HepG2 (cell line): ENCODE measurements around the gene ATP6V0E2. TPM values are rescaled to one million over a fixed set of nuclear protein-coding genes. Genes with fewer than 3 reads are reported as not detected.

Experiments
- ELF3 ChIP-seq: IDR thresholded peaks from 2 replicates; pipeline ENCODE4 v1.6.1; 2016; ENCODE audit warnings: missing genetic modification reagents, missing compliant biosample characterization
- FOXM1 ChIP-seq: sonication (generic); formaldehyde crosslinking; IDR thresholded peaks from 2 replicates; pipeline ENCODE4 v1.5.0; 2020; ENCODE audit warnings: missing genetic modification reagents
- HMGA1 ChIP-seq: sonication (generic); formaldehyde crosslinking; conservative IDR thresholded peaks from 2 replicates; pipeline ENCODE4 v1.4.0; 2020; ENCODE audit warnings: missing genetic modification reagents
- HOXA5 ChIP-seq: sonication (generic); formaldehyde crosslinking; IDR thresholded peaks from 2 replicates; pipeline ENCODE4 v1.4.0; 2020; ENCODE audit warnings: missing genetic modification reagents
- MIER2 ChIP-seq: IDR thresholded peaks from 2 replicates; pipeline ENCODE4 v1.6.1; 2016; ENCODE audit warnings: missing biosample characterization, missing genetic modification reagents
- MIER3 ChIP-seq: IDR thresholded peaks from 2 replicates; pipeline ENCODE4 v1.6.1; 2016; ENCODE audit warnings: missing compliant biosample characterization, borderline replicate concordance
- MXD4 ChIP-seq: IDR thresholded peaks from 2 replicates; pipeline ENCODE4 v1.6.1; 2016; ENCODE audit warnings: mild to moderate bottlenecking, missing biosample characterization, missing genetic modification reagents
- NCOA1 ChIP-seq: sonication (generic); formaldehyde crosslinking; IDR thresholded peaks from 2 replicates; pipeline ENCODE4 v1.9.0; 2021; ENCODE audit warnings: missing genetic modification reagents
- NFYC ChIP-seq: IDR thresholded peaks from 2 replicates; pipeline ENCODE4 v1.6.1; 2016; ENCODE audit warnings: missing genetic modification reagents, missing compliant biosample characterization
- SAP130 ChIP-seq: IDR thresholded peaks from 2 replicates; pipeline ENCODE4 v1.6.1; 2016; ENCODE audit warnings: low read depth
- SNAPC2 ChIP-seq: sonication (generic); formaldehyde crosslinking; IDR thresholded peaks from 2 replicates; pipeline ENCODE4 v1.8.1; 2022; ENCODE audit warnings: mild to moderate bottlenecking, missing genetic modification reagents
- U2AF2 ChIP-seq: fragments of 200-400 bp; formaldehyde crosslinking; IDR thresholded peaks from 2 replicates; pipeline ENCODE4 v1.6.1; 2017; ENCODE audit warnings: low read depth, mild to moderate bottlenecking, low read length
- ZNF260 ChIP-seq: sonication (generic); formaldehyde crosslinking; IDR thresholded peaks from 2 replicates; pipeline ENCODE4 v1.4.0; 2020; ENCODE audit warnings: missing genetic modification reagents, low read depth, mild to moderate bottlenecking, borderline replicate concordance
- ZNF570 ChIP-seq: sonication (generic); formaldehyde crosslinking; IDR thresholded peaks from 2 replicates; pipeline ENCODE4 v1.4.0; 2020; ENCODE audit warnings: mild to moderate bottlenecking, missing genetic modification reagents, borderline replicate concordance
- ZNF619 ChIP-seq: sonication (generic); formaldehyde crosslinking; IDR thresholded peaks from 2 replicates; pipeline ENCODE4 v1.4.0; 2020; ENCODE audit warnings: mild to moderate bottlenecking, missing genetic modification reagents
- ZNF720 ChIP-seq: sonication (generic); formaldehyde crosslinking; IDR thresholded peaks from 2 replicates; pipeline ENCODE4 v1.4.0; 2020; ENCODE audit warnings: missing genetic modification reagents
- ZNF75D ChIP-seq: sonication (generic); formaldehyde crosslinking; IDR thresholded peaks from 2 replicates; pipeline ENCODE4 v1.8.1; 2023; ENCODE audit warnings: missing genetic modification reagents, mild to moderate bottlenecking, borderline replicate concordance
- ZNF776 ChIP-seq: sonication (generic); formaldehyde crosslinking; IDR thresholded peaks from 2 replicates; pipeline ENCODE4 v1.4.0; 2020; ENCODE audit warnings: mild to moderate bottlenecking, missing genetic modification reagents
- polyA plus RNA-seq, 8 experiments: library from polyadenylated mRNA; depleted of rRNA in 3 of 8; stranded (reverse) in 7 of 8; unstranded in 1 of 8; fragments of >200 nt; fragmentation: Illumina TruSeq in 4 of 8; extraction: Trizol in 4 of 8; gene quantifications; 2 replicates each; pipeline versions ENCODE4 v1.2.1 to v1.2.3, GENCODE V29; 2011 to 2016; ENCODE audit warnings: low read depth in 4 of 8, missing spikeins in 1 of 8, mixed read lengths in 1 of 8; ENCODE audit not compliant: insufficient read depth in 1 of 8
- total RNA-seq, 5 experiments: library from RNA; depleted of rRNA; stranded (reverse); fragments of >200 nt; fragmentation: Illumina TruSeq; extraction: Trizol; gene quantifications; 2 replicates each; pipeline ENCODE4 v1.2.3, GENCODE V29; 2016; ENCODE audit warnings: low read depth in 1 of 5
- TF ChIP-seq, protein P1 (sequence below): sonication (generic); formaldehyde crosslinking; IDR thresholded peaks from 2 replicates; pipeline ENCODE4 v1.5.1; 2020; ENCODE audit warnings: mild to moderate bottlenecking, missing genetic modification reagents
- TF ChIP-seq, protein P2 (sequence below): sonication (generic); formaldehyde crosslinking; IDR thresholded peaks from 2 replicates; pipeline ENCODE4 v1.4.0; 2020; ENCODE audit warnings: missing genetic modification reagents; ENCODE audit errors: not compliant biosample characterization
- TF ChIP-seq, protein P3 (sequence below): sonication (generic); formaldehyde crosslinking; IDR thresholded peaks from 2 replicates; pipeline ENCODE4 v1.8.0; 2022; ENCODE audit warnings: low read depth, missing genetic modification reagents
- TF ChIP-seq, protein P4 (sequence below): sonication (generic); formaldehyde crosslinking; IDR thresholded peaks from 2 replicates; pipeline ENCODE4 v1.5.0; 2020; ENCODE audit warnings: mild to moderate bottlenecking, missing genetic modification reagents, moderate library complexity

The ATP6V0E2 gene
- total and polyA plus RNA-seq, 2 of the 13 experiments (the other 11 are each of a cell fraction or from before 2014, with no cell fraction given), result 36.8 to 203 TPM

DNA sequence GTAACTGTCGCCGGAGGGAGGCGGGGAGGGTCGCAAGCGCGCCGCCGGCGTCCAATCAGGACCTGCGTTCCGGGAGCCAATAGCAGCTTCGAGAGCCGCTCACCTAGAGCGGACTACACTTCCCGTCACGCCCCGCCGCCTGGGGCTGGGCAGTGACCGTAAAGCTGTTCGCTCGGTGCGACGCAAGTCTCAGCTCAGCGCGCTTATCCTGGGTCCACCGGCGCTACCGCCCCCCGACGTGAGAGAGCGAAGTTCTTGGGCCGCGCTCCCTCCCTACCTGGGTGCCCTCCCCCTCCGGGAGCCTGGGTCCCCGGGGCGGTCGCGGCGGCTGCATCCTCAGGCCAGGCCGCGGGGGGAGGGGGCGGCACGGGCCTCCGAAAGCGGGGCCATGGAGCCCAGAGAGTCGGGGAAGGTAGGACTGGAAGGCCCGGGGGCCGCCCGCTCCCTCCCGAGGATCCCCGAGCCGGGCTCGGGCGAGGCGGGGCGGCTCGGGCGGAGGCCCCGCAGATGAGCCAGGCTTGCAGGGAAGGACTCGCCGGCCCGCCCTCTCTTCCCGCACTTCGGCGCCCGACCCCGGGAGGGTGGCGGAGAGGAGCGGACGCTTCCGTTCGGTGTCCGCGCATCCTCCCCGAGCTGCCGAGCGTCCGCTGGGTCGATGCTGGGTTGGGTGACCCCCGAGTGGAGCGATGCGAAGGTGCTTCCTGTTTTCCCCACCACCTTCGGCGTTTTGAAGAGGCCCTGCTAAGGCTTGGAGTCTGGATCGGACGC lies 35.4 kb upstream of the ATP6V0E2 start, which contains the start of gene ZNF862 (continued):
- no peak for TF ChIP-seq U2AF2
- TF ChIP-seq, protein P1, sequence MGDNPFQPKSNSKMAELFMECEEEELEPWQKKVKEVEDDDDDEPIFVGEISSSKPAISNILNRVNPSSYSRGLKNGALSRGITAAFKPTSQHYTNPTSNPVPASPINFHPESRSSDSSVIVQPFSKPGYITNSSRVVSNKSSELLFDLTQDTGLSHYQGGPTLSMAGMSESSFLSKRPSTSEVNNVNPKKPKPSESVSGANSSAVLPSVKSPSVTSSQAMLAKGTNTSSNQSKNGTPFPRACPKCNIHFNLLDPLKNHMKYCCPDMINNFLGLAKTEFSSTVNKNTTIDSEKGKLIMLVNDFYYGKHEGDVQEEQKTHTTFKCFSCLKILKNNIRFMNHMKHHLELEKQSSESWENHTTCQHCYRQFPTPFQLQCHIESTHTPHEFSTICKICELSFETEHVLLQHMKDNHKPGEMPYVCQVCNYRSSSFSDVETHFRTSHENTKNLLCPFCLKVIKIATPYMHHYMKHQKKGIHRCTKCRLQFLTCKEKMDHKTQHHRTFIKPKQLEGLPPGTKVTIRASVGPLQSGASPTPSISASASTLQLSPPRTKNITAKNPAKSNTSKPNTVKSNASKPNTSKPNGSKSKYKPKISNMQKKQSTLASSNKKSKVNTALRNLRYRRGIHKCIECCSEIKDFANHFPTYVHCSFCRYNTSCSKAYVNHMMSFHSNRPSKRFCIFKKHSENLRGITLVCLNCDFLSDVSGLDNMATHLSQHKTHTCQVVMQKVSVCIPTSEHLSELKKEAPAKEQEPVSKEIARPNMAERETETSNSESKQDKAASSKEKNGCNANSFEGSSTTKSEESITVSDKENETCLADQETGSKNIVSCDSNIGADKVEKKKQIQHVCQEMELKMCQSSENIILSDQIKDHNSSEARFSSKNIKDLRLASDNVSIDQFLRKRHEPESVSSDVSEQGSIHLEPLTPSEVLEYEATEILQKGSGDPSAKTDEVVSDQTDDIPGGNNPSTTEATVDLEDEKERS (CRISPR knock-in tag), result no peak
- TF ChIP-seq MIER3 (CRISPR knock-in tag), result 0 out of 2 replicates have a peak, but pooled peaks have one; percentile 70
- TF ChIP-seq, protein P2, sequence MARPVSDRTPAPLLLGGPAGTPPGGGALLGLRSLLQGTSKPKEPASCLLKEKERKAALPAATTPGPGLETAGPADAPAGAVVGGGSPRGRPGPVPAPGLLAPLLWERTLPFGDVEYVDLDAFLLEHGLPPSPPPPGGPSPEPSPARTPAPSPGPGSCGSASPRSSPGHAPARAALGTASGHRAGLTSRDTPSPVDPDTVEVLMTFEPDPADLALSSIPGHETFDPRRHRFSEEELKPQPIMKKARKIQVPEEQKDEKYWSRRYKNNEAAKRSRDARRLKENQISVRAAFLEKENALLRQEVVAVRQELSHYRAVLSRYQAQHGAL (CRISPR knock-in tag), result no peak
- peak; percentile 89 for TF ChIP-seq HOXA5 (CRISPR knock-in tag)
- no peak for TF ChIP-seq ZNF720 (CRISPR knock-in tag)
- TF ChIP-seq NFYC, result peak; percentile 88
- peak; percentile 80; the same call in 1 of the 2 replicates for TF ChIP-seq ZNF619 (CRISPR knock-in tag)
- 0 out of 2 replicates have a peak, but pooled peaks have one; percentile 31 for TF ChIP-seq MXD4 (CRISPR knock-in tag)
- TF ChIP-seq NCOA1 (CRISPR knock-in tag), result peak; percentile 88; the same call in 1 of the 2 replicates
- no peak; the same call in 1 of the 2 replicates for TF ChIP-seq ZNF776 (CRISPR knock-in tag)
- TF ChIP-seq, protein P3, sequence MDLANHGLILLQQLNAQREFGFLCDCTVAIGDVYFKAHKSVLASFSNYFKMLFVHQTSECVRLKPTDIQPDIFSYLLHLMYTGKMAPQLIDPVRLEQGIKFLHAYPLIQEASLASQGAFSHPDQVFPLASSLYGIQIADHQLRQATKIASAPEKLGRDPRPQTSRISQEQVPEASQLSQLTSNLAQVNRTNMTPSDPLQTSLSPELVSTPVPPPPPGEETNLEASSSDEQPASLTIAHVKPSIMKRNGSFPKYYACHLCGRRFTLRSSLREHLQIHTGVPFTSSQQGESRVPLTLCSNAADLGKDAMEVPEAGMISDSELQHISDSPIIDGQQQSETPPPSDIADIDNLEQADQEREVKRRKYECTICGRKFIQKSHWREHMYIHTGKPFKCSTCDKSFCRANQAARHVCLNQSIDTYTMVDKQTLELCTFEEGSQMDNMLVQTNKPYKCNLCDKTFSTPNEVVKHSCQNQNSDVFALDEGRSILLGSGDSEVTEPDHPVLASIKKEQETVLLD (CRISPR knock-in tag), result peak; percentile 77
- no peak for TF ChIP-seq FOXM1 (CRISPR knock-in tag)
- peak; percentile 7; the same call in 1 of the 2 replicates for TF ChIP-seq ELF3 (CRISPR knock-in tag)
- no peak for TF ChIP-seq SNAPC2 (CRISPR knock-in tag)
- TF ChIP-seq ZNF75D (CRISPR knock-in tag), result no peak
- no peak for TF ChIP-seq MIER2 (CRISPR knock-in tag)
- TF ChIP-seq, protein P4, sequence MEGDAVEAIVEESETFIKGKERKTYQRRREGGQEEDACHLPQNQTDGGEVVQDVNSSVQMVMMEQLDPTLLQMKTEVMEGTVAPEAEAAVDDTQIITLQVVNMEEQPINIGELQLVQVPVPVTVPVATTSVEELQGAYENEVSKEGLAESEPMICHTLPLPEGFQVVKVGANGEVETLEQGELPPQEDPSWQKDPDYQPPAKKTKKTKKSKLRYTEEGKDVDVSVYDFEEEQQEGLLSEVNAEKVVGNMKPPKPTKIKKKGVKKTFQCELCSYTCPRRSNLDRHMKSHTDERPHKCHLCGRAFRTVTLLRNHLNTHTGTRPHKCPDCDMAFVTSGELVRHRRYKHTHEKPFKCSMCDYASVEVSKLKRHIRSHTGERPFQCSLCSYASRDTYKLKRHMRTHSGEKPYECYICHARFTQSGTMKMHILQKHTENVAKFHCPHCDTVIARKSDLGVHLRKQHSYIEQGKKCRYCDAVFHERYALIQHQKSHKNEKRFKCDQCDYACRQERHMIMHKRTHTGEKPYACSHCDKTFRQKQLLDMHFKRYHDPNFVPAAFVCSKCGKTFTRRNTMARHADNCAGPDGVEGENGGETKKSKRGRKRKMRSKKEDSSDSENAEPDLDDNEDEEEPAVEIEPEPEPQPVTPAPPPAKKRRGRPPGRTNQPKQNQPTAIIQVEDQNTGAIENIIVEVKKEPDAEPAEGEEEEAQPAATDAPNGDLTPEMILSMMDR (CRISPR knock-in tag), result peak; percentile 49
- no peak for TF ChIP-seq ZNF260 (CRISPR knock-in tag)
- no peak for TF ChIP-seq HMGA1 (CRISPR knock-in tag)
- TF ChIP-seq ZNF570 (CRISPR knock-in tag), result no peak
- TF ChIP-seq SAP130 (CRISPR knock-in tag), result peak; percentile 70
